ELF-1 (cell line): ENCODE data around the gene IQGAP2.

Source experiments
- DNase-seq: peaks from one replicate; pipeline ENCODE4 v3.0.0-alpha.2; 2016; ENCODE audit warnings: low read depth, low spot score

The IQGAP2 gene

GRCh38 chr5:76714751-76715485 is 311.8 kb downstream of the IQGAP2 start:
- peak; percentile 61 for DNase-seq

GRCh38 chr5:76715486-76715735 is 312.3 kb downstream of the IQGAP2 start:
- no peak for DNase-seq

GRCh38 chr5:76715736-76716455 is 312.8 kb downstream of the IQGAP2 start, which contains the start of gene F2R:
TSS of gene F2R (plus strand) at chr5:76716126. CDS start at chr5:76716308, 182 bp downstream.
- DNase-seq = peak; percentile 76

- DNase-seq = peak; percentile 60
Measured at GRCh38 chr5:76716456-76717157, 313.5 kb downstream of the IQGAP2 start.

- DNase-seq = no peak
Measured at GRCh38 chr5:76717222-76718083, 314.4 kb downstream of the IQGAP2 start.

GRCh38 chr5:76718381-76718832 is 315.3 kb downstream of the IQGAP2 start:
- DNase-seq = no peak

- no peak for DNase-seq
Measured at GRCh38 chr5:76718880-76719279, 315.8 kb downstream of the IQGAP2 start.

GRCh38 chr5:76720988-76721569 is 318.0 kb downstream of the IQGAP2 start:
- no peak for DNase-seq

- DNase-seq = no peak
Measured at GRCh38 chr5:76723266-76723665, 320.2 kb downstream of the IQGAP2 start.

GRCh38 chr5:76723906-76724305 is 320.8 kb downstream of the IQGAP2 start:
- DNase-seq = no peak

- no peak for DNase-seq
Measured at GRCh38 chr5:76724871-76725270, 321.8 kb downstream of the IQGAP2 start.

GRCh38 chr5:76728965-76729364 is 325.9 kb downstream of the IQGAP2 start:
- DNase-seq = no peak

GRCh38 chr5:76729373-76730290 is 326.5 kb downstream of the IQGAP2 start:
- DNase-seq = no peak

- no peak for DNase-seq
Measured at GRCh38 chr5:76732405-76733048, 329.4 kb downstream of the IQGAP2 start.

- no peak for DNase-seq
Measured at GRCh38 chr5:76733049-76733417, 329.9 kb downstream of the IQGAP2 start.

GRCh38 chr5:76735762-76736545 is 332.9 kb downstream of the IQGAP2 start:
- DNase-seq = no peak

- no peak for DNase-seq
Measured at GRCh38 chr5:76736679-76737556, 333.8 kb downstream of the IQGAP2 start.

GRCh38 chr5:76737846-76738245 is 334.8 kb downstream of the IQGAP2 start:
- DNase-seq = no peak
